Ammon's horn (tissue), 1 donor: Measurements from ENCODE around the gene KRT24.
"Not testable (repeated sequence)": the region's sequence is repeated elsewhere in the genome, so short reads cannot be mapped to it uniquely, and the experiment has no call there.

Source experiments
- DNase-seq: peaks from one replicate; pipeline ENCODE4 v3.0.0-alpha.2; 2016; ENCODE audit warnings: low spot score

Gene KRT24

DNA sequence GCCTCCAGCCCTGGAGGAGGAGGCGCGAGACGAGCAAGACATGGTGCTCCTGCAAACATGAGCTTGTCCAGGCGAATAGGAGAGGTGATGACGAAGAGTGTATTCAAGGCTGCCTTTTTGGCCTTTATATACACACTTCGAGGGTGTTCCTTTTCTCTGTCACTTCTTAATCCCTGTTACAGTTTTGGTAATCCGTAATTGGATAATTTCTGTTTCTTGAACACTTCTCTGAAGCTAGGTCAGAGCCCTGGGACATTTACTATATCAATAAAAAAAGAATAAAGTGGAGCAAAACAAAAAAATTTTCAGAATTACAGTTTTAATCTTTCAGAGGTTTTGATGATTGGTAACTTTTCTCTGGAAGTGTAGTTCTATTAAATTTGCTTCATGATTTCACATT lies at the start of gene KRT24:
KRT24 (minus strand) TSS at position 101 of the 400 bp plus-strand sequence; CDS start at position 42, 59 bp downstream.
- DNase-seq: no peak

DNA sequence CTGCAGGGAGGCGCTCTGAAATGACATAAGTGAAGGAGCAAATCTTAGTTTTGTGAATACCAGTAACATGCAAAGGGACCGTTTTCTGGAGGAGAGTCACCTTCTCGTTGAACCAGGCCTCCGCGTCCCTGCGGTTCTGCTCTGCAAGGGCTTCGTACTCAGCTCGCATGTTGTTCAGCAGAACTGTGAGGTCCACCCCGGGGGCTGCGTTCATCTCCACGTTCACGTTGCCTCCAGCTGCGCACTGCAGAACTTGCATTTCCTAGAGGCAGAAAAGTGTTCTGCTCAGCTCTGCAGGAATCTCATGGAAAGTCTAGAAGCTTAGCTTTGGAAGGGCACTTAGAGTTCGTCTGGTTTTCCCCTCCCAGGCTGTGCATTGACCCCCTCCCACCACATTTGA lies 47.5 kb upstream of the KRT24 start:
- DNase-seq: no peak

DNA sequence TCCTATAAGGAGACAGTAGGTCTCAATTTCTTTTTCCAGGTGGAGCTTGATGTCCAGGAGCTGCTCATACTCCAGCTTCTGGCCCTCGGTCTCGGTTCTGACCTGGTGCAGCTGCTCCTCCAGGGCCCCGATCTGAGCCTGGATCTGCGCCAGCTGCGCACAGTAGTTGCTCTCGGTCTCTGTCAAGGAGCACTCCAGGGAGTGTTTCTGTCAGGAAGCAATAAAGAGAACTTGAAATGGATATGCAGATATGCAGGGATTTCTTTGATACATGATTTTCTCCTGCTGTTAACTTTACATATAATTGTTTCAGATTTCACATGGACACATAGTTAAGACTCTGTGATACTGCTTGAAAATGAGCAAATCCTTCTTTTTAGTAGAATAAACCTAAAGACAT lies 46.8 kb upstream of the KRT24 start:
- DNase-seq: no peak

DNA sequence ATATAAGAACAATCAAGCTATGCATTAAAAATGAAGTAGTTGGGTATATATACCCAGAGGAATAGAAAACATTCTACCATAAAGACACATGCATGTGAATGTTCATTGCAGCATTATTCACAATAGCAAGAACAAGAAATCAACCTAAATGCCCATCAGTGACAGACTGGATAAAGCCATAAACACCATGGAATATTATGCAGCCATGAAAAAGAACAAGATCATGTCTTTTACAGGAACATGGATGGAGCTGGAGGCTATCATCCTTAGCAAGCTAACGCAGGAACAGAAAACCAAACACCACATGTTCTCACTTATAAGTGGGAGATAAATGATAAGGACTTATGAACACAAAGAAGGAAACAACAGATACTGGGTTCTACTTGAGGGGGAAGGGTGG lies 45.1 kb upstream of the KRT24 start:
- DNase-seq: not testable (repeated sequence)

DNA sequence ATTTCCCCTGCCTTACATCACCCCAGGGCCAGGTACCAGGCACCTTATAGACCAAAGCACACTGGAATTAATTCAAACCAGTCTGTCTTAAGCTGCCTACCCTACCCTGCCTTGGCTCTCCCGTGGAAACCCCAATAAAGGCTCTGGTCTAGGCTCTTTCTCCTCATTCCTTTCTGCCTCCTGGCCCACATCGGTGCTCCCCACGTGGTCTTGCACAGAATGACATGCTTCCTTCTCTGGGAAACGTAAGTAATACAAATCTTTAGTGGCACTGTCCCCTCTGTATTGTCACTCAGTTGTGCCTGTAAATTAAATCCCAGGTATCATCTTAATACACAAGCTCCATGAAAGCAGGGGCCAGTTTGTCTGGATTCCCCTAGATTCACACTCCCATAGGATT lies 35.0 kb upstream of the KRT24 start:
- DNase-seq: no peak

DNA sequence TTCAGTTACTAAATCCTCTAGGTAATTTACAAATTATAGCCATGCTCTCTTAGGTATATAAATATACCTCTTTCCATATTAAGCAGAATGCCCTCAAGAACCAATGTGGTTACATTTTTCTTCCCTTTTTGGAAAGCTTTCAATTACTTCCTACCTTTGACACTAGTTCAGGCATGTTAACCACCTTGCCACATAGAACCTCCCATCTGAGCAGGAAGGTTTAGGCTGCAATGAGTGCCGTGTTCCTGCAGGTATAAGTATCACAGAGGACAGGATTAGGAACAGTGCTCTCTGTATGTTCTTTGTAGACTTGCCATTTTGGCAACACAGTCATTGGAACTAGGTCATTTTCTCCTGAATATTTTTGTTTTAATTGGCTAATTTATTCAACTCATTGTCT lies 31.5 kb upstream of the KRT24 start:
- no peak for DNase-seq

DNA sequence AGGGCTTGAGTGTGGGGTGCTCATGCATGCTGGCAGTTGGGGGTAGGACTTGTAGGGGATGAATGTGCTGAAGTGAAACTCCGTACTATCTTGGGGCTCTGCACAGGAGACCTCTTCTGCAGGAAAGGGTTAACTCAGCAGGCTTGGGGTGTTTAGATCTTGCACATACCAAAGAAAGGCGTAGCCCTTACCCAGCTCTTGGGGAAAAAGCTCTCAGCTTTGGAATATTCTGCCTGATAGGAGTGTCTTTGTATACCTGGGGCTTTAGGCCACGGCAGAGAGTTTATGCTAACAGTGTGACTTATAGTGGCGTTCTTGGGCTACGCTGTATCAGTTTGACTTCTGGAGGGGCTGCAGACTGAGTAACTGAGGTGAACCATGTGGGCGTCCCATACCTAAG lies 30.5 kb upstream of the KRT24 start:
- DNase-seq: no peak

DNA sequence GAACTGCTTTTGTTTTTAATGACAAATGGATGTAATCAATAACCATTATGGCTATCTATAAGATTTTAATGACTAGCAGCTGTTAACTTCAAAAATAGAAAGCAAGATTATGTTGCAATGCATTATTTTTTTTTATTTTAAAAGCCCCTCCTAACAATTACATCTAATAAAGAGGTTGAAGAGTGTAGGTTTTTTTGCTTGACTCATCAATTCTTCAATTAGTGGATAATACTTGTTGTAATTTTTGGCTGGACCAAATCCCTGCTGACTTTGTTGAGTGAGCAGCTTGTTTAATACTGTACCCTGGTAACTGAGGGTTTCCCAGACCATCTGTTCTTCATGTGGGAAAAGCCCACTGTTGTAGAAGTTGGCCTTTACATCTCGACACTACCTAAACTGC lies 27.4 kb upstream of the KRT24 start:
- no peak for DNase-seq

DNA sequence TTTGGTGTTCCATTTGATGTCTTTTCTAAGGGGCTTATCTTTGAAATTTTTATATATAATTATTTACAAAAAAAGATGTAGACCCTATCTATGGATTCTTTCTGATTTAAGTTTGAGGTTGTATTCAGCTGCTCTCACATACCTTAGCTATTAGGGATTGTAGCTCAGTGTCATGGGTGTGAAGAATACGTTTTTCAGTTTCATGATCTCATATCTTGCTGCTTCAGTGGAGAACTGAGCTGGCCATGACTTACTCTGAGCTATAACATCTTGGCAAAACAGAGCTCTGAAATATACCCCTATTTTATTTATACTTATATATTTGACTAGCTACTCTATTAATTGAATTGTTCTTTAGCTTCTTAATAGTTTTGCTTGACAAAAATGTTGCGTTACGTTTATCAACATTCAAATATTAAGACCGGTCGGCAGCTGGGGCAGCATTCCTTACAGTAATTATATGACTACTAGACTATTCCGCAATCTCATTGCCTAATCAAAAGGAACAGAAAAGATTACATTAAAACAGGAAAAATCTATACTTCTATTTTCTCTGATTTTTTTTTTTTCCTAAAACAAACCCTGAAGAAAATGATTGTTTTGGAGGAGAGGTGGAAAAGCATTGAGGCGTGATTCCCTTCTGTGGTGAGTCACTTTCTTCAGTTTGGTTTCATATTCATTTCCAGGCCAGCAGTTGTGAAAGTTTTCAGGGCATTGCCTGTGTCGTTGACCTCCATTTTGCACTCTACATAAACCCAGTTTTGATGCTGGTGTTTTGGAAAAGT lies 24.1 kb upstream of the KRT24 start:
- DNase-seq: no peak

DNA sequence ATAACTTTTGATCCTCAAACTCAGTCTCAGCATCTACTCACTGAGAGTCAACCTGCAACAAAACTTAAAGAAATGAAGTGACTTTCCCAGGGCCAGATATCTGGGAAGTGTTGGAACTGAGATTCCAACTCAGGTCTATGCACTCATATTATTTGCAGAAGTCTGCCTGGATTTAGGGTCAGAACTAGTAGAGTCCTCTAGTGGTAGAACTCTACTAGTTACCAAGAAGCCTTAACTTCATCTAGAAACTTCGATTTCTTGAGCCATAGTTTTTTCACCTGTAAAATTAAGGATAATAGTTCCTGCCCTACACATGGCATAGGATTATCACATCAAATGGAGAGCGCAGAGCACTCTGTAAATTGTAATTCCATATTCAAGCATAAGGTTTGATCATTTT lies 23.4 kb upstream of the KRT24 start:
- no peak for DNase-seq

DNA sequence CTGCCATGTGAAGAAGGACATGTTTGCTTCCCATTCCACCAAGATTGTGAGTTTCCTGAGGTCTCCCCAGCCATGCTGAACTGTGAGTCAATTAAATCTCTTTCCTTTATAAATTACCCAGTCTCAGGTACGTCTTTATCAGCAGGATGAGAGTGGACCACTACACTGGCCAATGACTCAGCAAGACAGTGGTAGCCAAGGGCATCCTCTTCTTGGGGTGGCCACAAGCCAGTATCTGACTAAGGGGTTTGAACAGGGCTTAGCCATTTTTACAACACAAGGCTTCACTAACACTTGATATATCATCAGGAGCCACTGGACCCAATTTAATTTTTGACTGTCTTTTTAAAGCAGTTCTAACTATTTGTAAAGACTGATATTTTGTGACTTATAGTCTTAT lies 21.1 kb upstream of the KRT24 start:
- DNase-seq: no peak

DNA sequence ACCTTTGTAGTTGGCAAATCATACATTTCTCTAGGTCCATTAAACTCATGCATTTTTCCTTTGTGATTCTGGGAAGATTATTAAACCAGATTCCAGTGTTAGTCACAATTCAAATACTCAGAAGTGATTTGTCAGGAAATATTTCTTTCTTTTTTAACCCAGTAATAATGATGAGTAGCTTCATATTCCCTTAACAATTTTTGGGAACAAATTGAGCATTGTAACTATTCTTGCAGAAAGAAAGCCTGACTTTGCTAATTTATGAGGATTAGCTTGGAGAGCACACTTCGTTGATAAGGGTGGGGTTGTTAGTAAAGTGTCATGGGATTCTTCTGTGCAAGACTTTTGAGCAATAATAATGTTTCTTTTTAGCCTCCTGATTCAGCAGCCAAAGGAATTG lies 18.7 kb upstream of the KRT24 start:
- no peak for DNase-seq

DNA sequence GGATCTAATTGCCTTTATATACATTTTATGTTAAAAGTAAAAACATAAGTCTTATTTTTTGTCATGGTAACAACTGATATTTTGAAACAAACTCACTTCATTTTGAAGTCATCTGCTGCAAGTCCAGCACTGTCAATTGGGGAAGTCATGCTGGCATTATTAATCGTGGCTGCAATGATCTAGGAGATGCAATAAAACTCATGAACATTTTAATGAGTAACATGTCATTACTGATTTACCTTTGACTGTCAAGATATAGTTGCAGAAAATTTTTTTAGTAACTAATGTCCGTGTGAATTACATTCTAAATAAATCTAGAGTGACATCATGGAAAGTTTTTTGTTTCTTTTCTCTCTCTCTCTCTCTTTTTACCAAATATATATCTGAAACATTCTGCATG lies 17.3 kb upstream of the KRT24 start:
- DNase-seq: no peak

DNA sequence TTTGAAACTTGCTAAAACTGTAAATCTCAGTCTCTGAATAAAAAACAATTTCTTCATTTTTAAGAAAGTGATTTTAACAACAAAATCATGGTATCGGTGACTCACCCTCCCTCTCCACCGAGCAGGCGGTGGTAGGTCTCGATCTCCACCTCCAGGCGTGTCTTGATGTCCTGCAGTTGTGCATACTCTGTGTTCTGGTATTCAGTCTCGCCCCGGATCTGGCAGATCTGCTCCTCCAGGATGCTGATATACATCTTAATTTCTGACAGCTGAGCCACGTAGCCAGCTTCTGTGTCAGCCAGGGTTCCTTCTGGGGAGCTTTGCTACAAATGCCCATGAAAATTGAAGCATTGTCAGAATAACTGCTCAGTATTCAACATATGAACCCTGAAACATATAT lies 15.4 kb upstream of the KRT24 start:
- no peak for DNase-seq

DNA sequence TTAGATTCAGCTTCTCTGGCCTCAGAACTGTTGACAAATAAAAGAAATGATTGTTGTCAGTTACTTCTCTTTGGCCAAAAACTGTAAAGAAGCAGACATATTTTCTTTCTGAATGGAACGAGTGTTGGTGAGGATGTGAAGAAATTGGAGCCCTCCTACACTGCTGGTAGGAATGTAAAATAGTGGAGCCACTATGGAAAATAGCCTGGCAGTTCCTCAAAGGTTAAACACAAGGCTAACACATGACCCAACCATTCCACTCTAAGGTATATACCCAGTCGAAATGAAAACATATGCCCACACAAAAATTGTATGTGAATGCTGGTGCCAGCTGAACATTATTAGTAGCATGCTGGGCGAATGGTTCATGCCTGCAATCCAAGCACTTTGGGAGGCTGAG lies 14.2 kb upstream of the KRT24 start:
- DNase-seq: no peak

DNA sequence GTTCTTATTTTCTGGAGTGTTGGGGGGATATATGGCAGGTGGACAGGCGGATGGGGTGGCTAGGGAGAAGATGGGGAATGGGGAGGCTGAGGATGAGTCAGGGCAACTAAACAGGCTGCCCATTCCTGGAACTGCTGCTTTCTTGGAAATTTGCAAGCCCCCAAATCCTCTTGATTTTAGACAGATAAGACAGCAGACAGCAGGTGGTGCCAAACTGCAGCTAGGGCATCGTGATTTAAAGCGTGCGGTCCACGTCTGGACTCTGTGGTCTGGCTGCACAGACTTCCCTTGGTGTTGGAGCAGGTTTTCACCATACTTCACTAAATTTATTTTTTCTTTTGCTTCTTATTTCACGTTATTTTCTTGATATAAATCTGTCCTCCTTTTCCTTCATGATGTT lies 10.9 kb upstream of the KRT24 start:
- no peak for DNase-seq

DNA sequence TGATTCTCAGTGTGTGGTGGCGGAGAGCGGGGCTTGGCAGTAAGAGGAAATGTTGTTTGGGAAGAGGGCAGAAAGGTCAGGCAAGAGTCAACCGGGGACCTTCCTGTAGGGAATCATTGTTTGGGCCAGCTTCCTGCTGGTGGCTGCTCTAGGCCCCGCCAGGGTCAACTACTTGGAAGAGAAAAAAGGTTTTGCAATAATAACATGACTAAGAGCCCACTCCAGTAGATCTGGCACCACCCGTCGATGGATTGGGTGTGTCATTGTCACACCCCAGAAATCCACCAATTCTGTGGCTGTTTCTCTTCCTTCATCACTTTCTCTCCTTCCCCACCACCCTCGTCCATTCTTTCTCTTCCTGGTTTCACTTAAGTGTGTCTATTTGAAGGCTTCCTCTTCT lies 4.2 kb upstream of the KRT24 start:
- DNase-seq: no peak

DNA sequence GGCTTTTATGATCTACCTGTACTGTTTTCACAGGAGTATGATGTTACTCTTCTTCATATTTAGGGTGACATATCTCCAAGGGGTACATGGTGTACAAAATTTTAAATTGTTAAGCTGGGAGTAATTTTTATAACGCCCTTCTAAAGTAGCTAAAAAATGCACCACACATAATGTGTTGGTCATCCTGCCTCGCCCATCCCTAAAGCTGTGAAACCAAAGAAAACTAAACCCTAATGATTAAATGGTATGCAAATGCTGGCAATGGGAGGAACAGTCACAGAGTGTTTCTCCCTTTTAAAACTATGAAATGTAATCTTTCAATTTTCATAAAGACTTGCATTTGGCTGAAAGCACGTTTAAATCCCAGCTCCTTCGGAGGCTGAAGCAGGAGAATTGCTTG lies 2.0 kb upstream of the KRT24 start:
- no peak for DNase-seq

DNA sequence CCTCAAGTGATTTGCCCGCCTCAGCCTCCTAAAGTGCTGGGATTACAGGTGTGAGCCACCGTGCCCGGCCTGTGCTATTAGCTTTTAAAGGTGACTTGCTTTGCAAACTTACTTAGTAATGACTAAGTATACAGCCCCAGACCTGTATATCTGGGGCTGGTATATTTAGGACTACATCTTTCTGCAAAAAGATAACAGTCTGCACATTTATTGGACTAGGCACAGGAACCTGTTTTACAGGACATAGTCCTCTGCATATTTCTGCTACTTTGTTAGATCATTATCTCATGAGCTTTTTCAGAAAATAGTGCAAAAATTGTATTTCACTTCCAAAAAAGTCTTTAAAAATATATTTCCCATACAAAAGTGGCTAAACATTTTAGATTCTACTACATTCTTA lies 1.3 kb downstream of the KRT24 start:
- no peak for DNase-seq

DNA sequence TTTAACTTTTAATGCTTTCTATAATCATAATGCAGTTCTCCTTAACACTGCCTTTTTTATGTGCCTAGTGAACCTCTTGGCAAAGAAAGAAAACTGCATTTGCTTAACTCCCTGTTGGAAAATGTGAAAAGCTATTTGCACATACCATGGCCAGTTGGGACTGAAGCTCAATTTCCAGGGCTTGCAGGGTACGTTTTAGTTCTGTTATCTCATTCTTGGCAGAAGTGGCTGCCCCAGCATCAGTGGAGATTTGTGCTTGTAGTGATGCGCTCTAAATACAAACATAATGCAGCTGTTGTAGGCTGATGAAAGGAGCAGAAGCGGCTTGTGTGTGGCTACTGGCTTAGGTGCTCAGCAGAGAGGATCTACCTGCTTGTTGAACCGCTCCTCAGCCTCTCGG lies 3.7 kb downstream of the KRT24 start:
- no peak for DNase-seq

DNA sequence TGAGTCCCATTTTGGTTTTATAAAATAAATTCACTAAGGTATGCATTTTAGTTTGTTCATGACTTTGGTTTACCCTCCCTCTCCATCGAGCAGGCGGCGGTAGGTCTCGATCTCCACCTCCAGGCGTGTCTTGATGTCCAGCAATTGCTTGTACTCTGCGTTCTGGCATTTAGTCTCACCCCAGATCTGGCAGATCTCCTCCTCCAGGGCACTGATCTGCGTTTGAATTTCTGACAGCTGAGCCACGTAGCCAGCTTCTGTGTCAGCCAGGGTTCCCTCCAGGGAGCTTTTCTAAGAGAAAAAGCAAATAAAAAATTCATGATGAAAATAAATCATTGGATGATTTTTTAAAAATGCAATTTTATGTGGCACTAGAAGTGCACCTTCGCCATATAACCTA lies 4.2 kb downstream of the KRT24 start:
- DNase-seq: no peak

DNA sequence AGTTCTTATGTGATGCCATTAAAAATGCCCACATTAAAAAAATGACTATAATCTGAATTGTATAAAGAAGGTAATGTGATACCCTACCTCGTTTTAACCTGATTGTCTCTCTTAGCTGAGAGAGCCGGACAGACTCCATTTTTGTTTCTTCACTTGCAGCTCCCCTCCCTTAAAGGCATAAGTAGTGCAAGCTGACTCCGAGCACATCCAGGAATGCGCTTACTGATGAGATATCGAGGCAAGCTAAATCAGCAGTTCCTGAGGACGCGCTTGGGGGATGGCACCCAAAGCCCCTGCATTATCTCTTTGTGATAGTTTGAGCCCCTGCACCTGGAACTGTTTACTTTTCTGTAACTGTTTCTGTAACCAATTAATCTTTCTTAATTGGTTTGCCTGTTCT lies 6.3 kb downstream of the KRT24 start:
- DNase-seq: no peak

DNA sequence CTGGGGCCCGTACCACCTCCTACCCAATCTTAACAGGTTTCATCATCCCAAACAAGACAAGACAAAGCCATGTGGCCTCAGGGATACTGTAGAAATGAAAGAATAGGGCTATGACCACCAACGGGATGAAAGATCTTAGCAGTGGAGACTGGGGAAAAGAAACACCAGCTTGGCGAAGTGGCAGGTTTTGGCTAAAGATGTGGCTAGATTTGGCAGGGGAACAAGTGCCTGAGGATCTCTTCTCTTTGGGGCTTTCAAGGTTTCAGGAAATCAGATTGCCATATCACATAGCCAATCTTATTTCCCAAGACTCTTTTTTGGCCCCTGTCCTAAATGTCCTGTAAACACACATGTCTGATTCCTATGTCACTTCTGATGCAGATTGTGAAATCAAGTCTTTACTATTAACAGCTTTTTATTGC lies 6.9 kb downstream of the KRT24 start:
- DNase-seq: no peak

DNA sequence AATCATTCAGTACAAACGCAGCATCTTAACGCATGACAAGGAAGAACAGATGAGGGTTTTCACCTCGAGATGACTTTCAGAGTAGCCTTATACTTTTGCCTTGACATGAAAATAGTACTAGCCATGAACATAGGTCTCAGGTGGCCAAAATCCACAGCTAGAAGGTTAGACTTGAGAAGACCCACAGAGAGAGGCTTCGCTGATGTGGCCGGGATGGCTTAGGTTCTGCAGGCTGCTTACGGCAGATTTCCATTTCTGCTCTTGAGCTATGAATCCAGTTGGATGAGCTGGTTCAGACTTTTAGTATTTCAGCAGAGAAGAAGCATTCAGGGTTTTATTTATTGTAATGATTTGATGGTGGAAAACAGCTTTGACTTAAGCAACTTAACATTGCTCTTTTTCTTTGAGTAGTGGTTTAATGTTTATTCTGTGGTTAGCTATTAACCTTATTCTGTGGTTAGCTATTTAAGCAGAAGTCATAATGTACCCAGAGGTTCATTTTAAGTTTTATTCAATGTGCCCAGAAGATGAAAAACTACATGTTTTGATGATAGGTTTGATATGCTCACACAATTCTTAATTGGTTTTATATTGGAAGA lies 7.6 kb downstream of the KRT24 start:
- DNase-seq: no peak
